ENCODE measurements around the gene HOOK1.

DNA sequence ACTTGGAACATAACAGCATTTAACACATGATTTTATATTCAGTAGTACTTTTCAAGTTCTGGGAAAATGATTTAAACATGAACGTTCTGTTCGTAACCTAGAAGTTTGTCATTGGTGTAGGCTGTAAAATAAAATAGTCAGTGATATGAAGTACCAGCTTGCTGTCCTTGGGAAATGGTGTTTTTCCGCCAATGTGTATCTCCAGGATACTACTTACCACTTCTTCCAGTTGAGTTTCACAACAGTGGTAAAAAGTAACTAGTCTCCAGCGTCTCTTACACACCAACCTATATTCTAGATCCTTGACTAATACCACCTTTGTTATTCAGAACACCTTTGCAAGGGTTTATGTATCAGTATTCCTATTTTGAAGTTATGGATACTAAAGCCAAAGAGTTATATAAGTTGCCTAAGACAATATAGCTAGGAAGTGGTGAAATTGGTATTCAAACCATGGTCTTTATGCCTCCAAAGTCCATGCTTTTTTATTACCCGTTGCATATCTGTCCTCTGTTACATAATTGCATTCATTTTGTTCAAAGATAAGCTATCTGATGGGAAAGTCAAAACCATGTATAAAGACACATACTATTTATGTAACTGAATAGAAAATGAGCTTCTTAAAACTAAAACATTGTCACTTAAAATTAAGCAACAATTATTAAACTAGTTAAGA is 43.1 kb downstream of the HOOK1 start:
- TF ChIP-seq POLR2AphosphoS5 (IDR thresholded peaks at IDR 0.05; ENCODE audit: borderline replicate concordance, low read depth, low read length) (no peak), EZH2 (IDR thresholded peaks at IDR 0.05) (no peak), FOXP2 (optimal IDR thresholded peaks at IDR 0.05; ENCODE audit: control extremely low read depth, extremely low read length, insufficient read depth) (no peak)
